K562 (cell line): ENCODE results near the gene GOLGA8S. TPM values are rescaled to one million over a fixed set of nuclear protein-coding genes. Genes with fewer than 3 reads are reported as not detected.
"Not testable (repeated sequence)": the region's sequence is repeated elsewhere in the genome, so short reads cannot be mapped to it uniquely, and the experiment has no call there.

ENCODE experiments used
- ATAC-seq: fragments of 200-7000 bp; cut with Tn5 transposase; 3 replicates; pipeline ENCODE4 v1.9.1; 2020; ENCODE audit warnings: moderate library complexity
- BruUV-seq: library from RNA; stranded (reverse); fragments of 400-500 nt; replicated peaks from 2 replicates; lab custom pipeline; 2021; lab: Mats Ljungman, UMichigan
- CTCF ChIA-PET: fragments of 300-600 bp; formaldehyde crosslinking; extraction: SDS; loops from one replicate; lab custom pipeline; 2021; ENCODE audit warnings: low intra/inter-chr PET ratio; lab: Yijun Ruan, JAX
- POLR2A ChIA-PET: fragments of 300-600, 350-650 bp; sonication (Branson Sonifier 250); formaldehyde crosslinking; extraction: SDS; loops from one replicate; lab custom pipeline; 2021; ENCODE audit warnings: antibody characterized with exemption, inconsistent platforms; lab: Yijun Ruan, JAX
- DNase-seq, 4 experiments: peaks; one replicate each; pipeline versions ENCODE4 v3.0.0 to v3.0.0-alpha.2; 2011 to 2018; ENCODE audit warnings: low spot score in 3 of 4, mixed read lengths in 3 of 4; ENCODE audit errors: extremely low read depth in 1 of 4
- FAIRE-seq: peaks from 2 replicates; lab custom pipeline; 2011; peaks lifted over from hg19 to GRCh38; lab: Jason Lieb, UNC
- H2AFZ ChIP-seq: 2 replicates; pipeline ENCODE4 v1.6.0; 2011; ENCODE audit warnings: low read depth, low read length, control low read depth, inconsistent platforms
- H3K27ac ChIP-seq: fragments of 200-600 bp; 3 replicates; pipeline ENCODE4 v1.8.0; 2011; ENCODE audit warnings: low read depth, mild to moderate bottlenecking, control low read depth, inconsistent platforms, low read length, moderate library complexity, mixed read lengths; ENCODE audit errors: extremely low read depth
- H3K27me3 ChIP-seq, 2 experiments: fragments of 300-600 bp in 1 of 2; 2 replicates in 1 of 2; 3 replicates in 1 of 2; pipeline versions ENCODE4 v1.6.0 to v1.8.0; 2011; ENCODE audit warnings: inconsistent platforms in 2 of 2, low read length in 2 of 2, mild to moderate bottlenecking in 1 of 2, mixed read lengths in 1 of 2, moderate library complexity in 1 of 2; ENCODE audit not compliant: control insufficient read depth in 2 of 2, insufficient read depth in 2 of 2
- H3K36me3 ChIP-seq: fragments of 300-600 bp; 3 replicates; pipeline ENCODE4 v1.8.0; 2011; ENCODE audit warnings: mild to moderate bottlenecking, low read length, inconsistent platforms; ENCODE audit not compliant: control insufficient read depth, insufficient read depth
- H3K4me1 ChIP-seq, 2 experiments: fragments of 200-600 bp in 1 of 2; replicated peaks in 1 of 2; 2 replicates in 1 of 2; 3 replicates in 1 of 2; pipeline versions ENCODE4 v1.5.1 to v1.8.0; 2011; ENCODE audit warnings: inconsistent platforms in 2 of 2, low read length in 2 of 2, mild to moderate bottlenecking in 1 of 2, mixed read lengths in 1 of 2, moderate library complexity in 1 of 2; ENCODE audit not compliant: control insufficient read depth in 2 of 2, insufficient read depth in 2 of 2
- H3K4me2 ChIP-seq: 2 replicates; pipeline ENCODE4 v1.6.1; 2011; ENCODE audit warnings: low read length, control low read depth, inconsistent platforms, mixed read lengths; ENCODE audit not compliant: insufficient read depth
- H3K4me3 ChIP-seq: fragments of 200-600 bp; sonication (generic), shearing (Covaris generic); 2 replicates; pipeline ENCODE4 v1.5.1; 2016; ENCODE audit warnings: control low read depth, inconsistent platforms
- H3K79me2 ChIP-seq: fragments of 200-600 bp; 3 replicates; pipeline ENCODE4 v1.8.0; 2011; ENCODE audit warnings: low read length, inconsistent platforms; ENCODE audit not compliant: control insufficient read depth, insufficient read depth
- H3K9ac ChIP-seq, 2 experiments: 2 replicates each; pipeline versions ENCODE4 v1.6.0 to v1.6.1; 2011; ENCODE audit warnings: low read depth in 2 of 2, low read length in 2 of 2, control low read depth in 1 of 2, inconsistent platforms in 1 of 2, mild to moderate bottlenecking in 1 of 2, mixed read lengths in 1 of 2; ENCODE audit not compliant: insufficient read depth in 1 of 2
- H3K9me1 ChIP-seq: one replicate; pipeline ENCODE4 v1.6.0; 2011; ENCODE audit warnings: inconsistent platforms, mild to moderate bottlenecking, low read length, moderate library complexity; ENCODE audit not compliant: control insufficient read depth, insufficient read depth
- H3K9me3 ChIP-seq: replicated peaks from 2 replicates; pipeline ENCODE4 v1.5.1; 2011; ENCODE audit warnings: low read depth, low read length, inconsistent platforms; ENCODE audit not compliant: control insufficient read depth, insufficient read depth
- H4K20me1 ChIP-seq: replicated peaks from 2 replicates; pipeline ENCODE4 v1.6.1; 2011; ENCODE audit warnings: low read length, inconsistent platforms, mixed read lengths; ENCODE audit not compliant: control insufficient read depth, insufficient read depth
- FOXJ3 ChIP-seq: sonication (generic); formaldehyde crosslinking; IDR thresholded peaks from 2 replicates; pipeline ENCODE4 v1.4.0; 2020; ENCODE audit warnings: mild to moderate bottlenecking, missing genetic modification reagents
- MECOM ChIP-seq: fragments of 250-450 bp; sonication (Bioruptor Pico); IDR thresholded peaks from 2 replicates; pipeline ENCODE4 v1.8.0; 2022; ENCODE audit warnings: inconsistent platforms
- MED1 ChIP-seq: sonication (generic); formaldehyde crosslinking; IDR thresholded peaks from 2 replicates; pipeline ENCODE4 v1.8.1; 2023; ENCODE audit warnings: missing genetic modification reagents, borderline replicate concordance
- MTA2 ChIP-seq: fragments of 450-650 bp; IDR thresholded peaks from 2 replicates; pipeline ENCODE4 v1.6.1; 2016; ENCODE audit warnings: low read depth
- NR2C1 ChIP-seq, 2 experiments: fragments of 450-650 bp; IDR thresholded peaks; 2 replicates each; pipeline ENCODE4 v1.6.1; 2017; ENCODE audit warnings: mild to moderate bottlenecking in 2 of 2, antibody characterized with exemption in 1 of 2, inconsistent platforms in 1 of 2, missing compliant biosample characterization in 1 of 2, missing genetic modification characterization in 1 of 2
- PYGO2 ChIP-seq: fragments of 450-650 bp; IDR thresholded peaks from 2 replicates; pipeline ENCODE4 v1.6.1; 2016; ENCODE audit warnings: mild to moderate bottlenecking, missing genetic modification characterization, moderate library complexity, missing compliant biosample characterization
- TRIM25 ChIP-seq: fragments of 450-650 bp; IDR thresholded peaks from 2 replicates; pipeline ENCODE4 v1.7.0; 2016; ENCODE audit warnings: borderline replicate concordance
- ZKSCAN3 ChIP-seq: fragments of 250-450 bp; sonication (Bioruptor Pico); IDR thresholded peaks from 2 replicates; pipeline ENCODE4 v1.4.0; 2020
- ZNF197 ChIP-seq: fragments of 200-800 bp; sonication (Bioruptor generic); IDR thresholded peaks from 2 replicates; pipeline ENCODE4 v1.6.1; 2016; ENCODE audit warnings: low read depth, missing genetic modification characterization, missing compliant biosample characterization
- ZNF57 ChIP-seq: fragments of 450-650 bp; formaldehyde crosslinking; IDR thresholded peaks from 2 replicates; pipeline ENCODE4 v1.4.0; 2020; ENCODE audit warnings: mild to moderate bottlenecking, moderate library complexity
- WGBS: fragments of 100-300 bp; shearing (Covaris generic); methylation state at CpG from one replicate; pipeline ENCODE4 v1.1.6; 2016; ENCODE audit warnings: low coverage, mixed read lengths; ENCODE audit not compliant: insufficient coverage; ENCODE audit errors: missing lambda C conversion rate; 5-methylcytosine and 5-hydroxymethylcytosine counted together
- in situ Hi-C: fragments of 300-500 bp; cut with MboI; formaldehyde crosslinking; loops from 4 replicates; pipeline ENCODE4 v1.15.0; 2018; ENCODE audit warnings: inconsistent platforms, mixed read lengths
- intact Hi-C: fragments of 100-400 bp; cut with micrococcal nuclease; formaldehyde crosslinking; loops from 2 replicates; pipeline ENCODE4 v1.14.2; 2022
- polyA plus RNA-seq, 8 experiments: library from polyadenylated mRNA; depleted of rRNA in 4 of 8; stranded (reverse) in 5 of 8; unstranded in 3 of 8; fragments of >200 nt; fragmentation: Nextera tagmentation in 2 of 8; fragmentation: Illumina TruSeq in 1 of 8; extraction: Ambion mirVana in 2 of 8; extraction: Trizol in 1 of 8; gene quantifications; 2 replicates each; pipeline versions ENCODE4 v1.2.1 to v1.2.3, GENCODE V29; 2011 to 2014; ENCODE audit warnings: inconsistent platforms in 1 of 8, missing spikeins in 1 of 8
- total RNA-seq, 7 experiments: library from RNA; depleted of rRNA in 6 of 7; stranded (reverse); fragments of >200 nt in 6 of 7; fragmentation: Illumina TruSeq in 2 of 7; extraction: Trizol in 2 of 7; gene quantifications; 2 replicates each; pipeline versions ENCODE4 v1.2.1 to v1.2.3, GENCODE V29; 2011 to 2021; ENCODE audit warnings: low replicate concordance in 1 of 7

GOLGA8S gene
- total and polyA plus RNA-seq, 9 of the 15 experiments (the other 6 are each of a cell fraction or from before 2014, with no cell fraction given), result 0.01 TPM; not detected in 7

- ChIA-PET CTCF (no interaction called here), POLR2A (no interaction called here)
- Histone ChIP-seq H4K20me1 (0 out of 2 replicates have a peak, but pooled peaks cover 2% of the 10 kb centered on the region), H3K36me3 (no peaks in the 10 kb centered on the region), H3K27me3 (no peaks in the 10 kb centered on the region; a peak in 1 of 5 replicates), H3K79me2 (no peaks in the 10 kb centered on the region), H3K9me1 (no peaks in the 10 kb centered on the region), H3K4me3 (no peak overlapping the region), H3K9ac (no peak overlapping the region), H3K27ac (no peak overlapping the region), H2AFZ (no peak overlapping the region), H3K4me1 (peaks cover 0 to 5% of the 10 kb centered on the region in 2 experiments; a peak in 2 of 5 replicates), H3K9me3 (no peaks in the 10 kb centered on the region), H3K4me2 (no peak overlapping the region)
- BruUV-seq, result no TSS peak
- FAIRE-seq, result no peak
- DNase-seq, result no peak
- no peak for ATAC-seq
- in situ Hi-C loops, result no loop called here
- TF ChIP-seq TRIM25 (no peak), MED1 (CRISPR knock-in tag) (no peak), MECOM (CRISPR knock-in tag) (no peak), PYGO2 (tag) (no peak), ZKSCAN3 (CRISPR knock-in tag) (no peak), FOXJ3 (no peak), MTA2 (no peak), ZNF197 (CRISPR knock-in tag) (no peak), NR2C1 (IDR thresholded peaks at IDR 0.05) (no peak), NR2C1 (tag; IDR thresholded peaks at IDR 0.05) (no peak), ZNF57 (CRISPR knock-in tag) (no peak)
- 4% methylated on average over 8 of the region's 10 CpGs for WGBS
- intact Hi-C loops, result no loop called here
Observed at GRCh38 chr15:23411841-23412240, 57.3 kb downstream of the GOLGA8S start.

GRCh38 chr15:23412881-23413600 is 58.5 kb downstream of the GOLGA8S start:
- FAIRE-seq, DNase-seq, ATAC-seq, H3K27me3 ChIP-seq, H3K9me1 ChIP-seq, BruUV-seq, H3K27ac ChIP-seq, H4K20me1 ChIP-seq, H3K36me3 ChIP-seq, H3K4me3 ChIP-seq, CTCF ChIA-PET, in situ Hi-C loops, H3K79me2 ChIP-seq, intact Hi-C loops, H3K4me2 ChIP-seq, H3K9ac ChIP-seq, POLR2A ChIA-PET, H3K4me1 ChIP-seq, H2AFZ ChIP-seq, H3K9me3 ChIP-seq: not testable (repeated sequence)
- 0% methylated on average over 5 of the region's 5 CpGs for WGBS
